ENCODE data around the gene CNBD2.
A peak's percentile ranks its signal among the peaks of the same experiment; 100 is the strongest.
"Not testable (repeated sequence)": the region's sequence is repeated elsewhere in the genome, so short reads cannot be mapped to it uniquely, and the experiment has no call there.

The CNBD2 gene

DNA sequence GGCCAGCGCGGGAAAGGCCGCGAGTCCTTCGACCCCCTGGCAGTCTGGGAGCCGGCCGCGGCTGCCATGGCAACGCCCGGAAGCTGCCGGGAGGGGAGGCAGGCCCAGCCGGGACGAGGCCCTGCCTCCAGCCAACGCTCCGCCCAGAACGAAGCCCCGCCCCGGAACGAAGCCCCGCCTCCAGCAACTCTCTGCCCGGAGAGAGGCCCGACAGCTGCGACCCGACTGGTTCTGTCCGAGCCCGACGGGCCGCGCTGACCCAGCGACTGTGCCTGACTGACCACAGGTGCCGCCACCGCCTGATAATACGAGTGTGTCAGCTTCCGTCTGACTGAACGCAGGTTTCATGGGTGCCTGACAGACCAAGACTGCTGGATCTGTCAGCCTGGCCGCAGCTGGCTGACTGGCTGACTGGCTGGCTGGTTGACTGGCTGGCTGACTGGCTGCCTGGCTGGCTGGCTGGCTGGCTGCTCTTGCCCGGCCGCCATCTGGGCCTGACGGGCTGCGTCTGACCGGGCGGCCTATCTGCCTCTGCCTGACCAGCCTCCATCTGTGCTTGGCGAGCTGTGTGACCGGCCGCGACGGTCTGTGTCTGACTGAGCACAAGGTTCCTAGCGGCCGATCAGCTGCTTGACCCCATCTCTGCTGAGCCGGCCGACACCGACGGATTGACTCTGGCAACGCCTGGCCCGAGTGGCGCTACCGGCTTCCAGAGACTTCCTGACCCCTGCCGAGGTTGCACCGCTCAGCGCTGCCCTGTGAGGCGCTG lies 96.5 kb downstream of the CNBD2 start:
- peak; percentile 85 to 88 for DNase-seq

GRCh38 chr20:36065427-36065998 lies 97.1 kb downstream of the CNBD2 start:
- no peak for DNase-seq

- no peak for DNase-seq
These were observed 98.4 kb downstream of the CNBD2 start for GRCh38 chr20:36066777-36067176.

- DNase-seq = not testable (repeated sequence)
These were observed 100.1 kb downstream of the CNBD2 start for GRCh38 chr20:36068526-36068925.

DNA sequence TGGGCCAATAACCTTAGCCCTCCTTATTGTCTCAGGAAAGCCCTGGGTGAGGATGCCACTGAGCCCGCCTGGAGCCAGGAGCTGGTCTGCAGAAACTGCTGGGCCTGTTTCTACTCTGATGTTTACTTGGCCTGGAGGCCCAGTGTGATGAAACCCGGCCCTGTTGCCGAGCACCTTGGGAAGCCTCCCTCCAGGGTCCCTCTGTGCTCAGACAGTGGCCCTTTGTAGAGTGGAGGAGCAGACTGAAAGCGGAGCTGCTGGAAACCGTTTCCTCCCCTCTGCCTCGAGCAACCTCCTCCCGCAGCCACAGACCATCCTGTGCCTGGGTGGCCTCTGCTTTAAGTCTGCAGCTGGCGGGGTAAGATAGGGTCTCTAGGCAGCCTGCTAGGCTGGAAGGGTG lies 102.1 kb downstream of the CNBD2 start:
- no peak for DNase-seq

DNA sequence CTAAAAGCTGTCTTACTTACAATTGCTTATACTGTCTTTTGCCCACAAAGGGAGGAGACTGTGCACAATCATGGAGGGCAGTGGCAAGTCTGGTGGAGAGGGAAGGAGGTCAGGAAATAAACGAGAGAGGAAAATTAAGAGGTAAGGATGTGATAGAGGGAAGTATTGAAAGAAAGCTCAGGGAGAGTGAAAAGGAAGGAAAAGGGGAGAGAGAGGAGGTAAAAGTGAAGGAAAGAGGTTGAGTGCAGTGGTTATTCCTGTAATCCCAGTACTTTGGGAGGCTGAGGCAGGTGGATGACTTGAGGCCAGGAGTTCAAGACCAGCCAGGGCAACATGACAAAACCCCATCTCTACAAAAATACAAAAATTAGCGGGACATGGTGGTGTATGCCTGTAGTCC lies 103.5 kb downstream of the CNBD2 start:
- no peak for DNase-seq

- DNase-seq = no peak
These were observed 106.6 kb downstream of the CNBD2 start for GRCh38 chr20:36074983-36075382.

DNA sequence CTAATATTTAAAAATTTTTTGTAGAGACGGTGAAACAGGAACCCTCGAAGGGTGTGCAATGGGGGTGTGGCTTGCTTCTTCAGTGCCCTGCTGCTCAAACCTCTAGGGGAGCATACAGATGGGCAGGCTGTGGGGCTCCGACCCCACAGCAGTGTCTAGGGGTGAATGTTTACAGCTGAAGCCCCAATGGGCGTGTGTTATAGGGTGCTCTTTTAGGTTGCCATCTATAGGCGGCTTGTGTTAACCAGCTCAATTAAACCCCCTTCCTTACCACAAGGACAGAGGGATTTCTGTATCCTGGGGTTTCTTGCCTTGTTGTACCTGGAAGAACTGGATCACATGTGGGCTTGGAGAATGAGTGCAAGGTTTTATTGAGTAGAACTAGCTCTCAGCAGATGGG lies 109.4 kb downstream of the CNBD2 start:
- not testable (repeated sequence) for DNase-seq

- no peak for DNase-seq
These were observed 111.1 kb downstream of the CNBD2 start for GRCh38 chr20:36079486-36079885.

GRCh38 chr20:36079984-36080383 lies 111.6 kb downstream of the CNBD2 start:
- DNase-seq = not testable (repeated sequence)

Data from NCI-H524 (cell line).